HepG2 (cell line): ENCODE measurements around the gene RING1. TPM values are rescaled to one million over a fixed set of nuclear protein-coding genes. Genes with fewer than 3 reads are reported as not detected.
A peak's percentile ranks its signal among the peaks of the same experiment; 100 is the strongest.

Source experiments
- AGO2 ChIP-seq: fragments of 200-400 bp; formaldehyde crosslinking; optimal IDR thresholded peaks from 2 replicates; pipeline ENCODE3; 2017; ENCODE audit warnings: mild to moderate bottlenecking, low read depth, low read length, moderate library complexity
- AKAP8 ChIP-seq: sonication (generic); formaldehyde crosslinking; IDR thresholded peaks from 2 replicates; pipeline ENCODE4 v1.5.1; 2020; ENCODE audit warnings: mild to moderate bottlenecking, missing genetic modification reagents
- DDIT3 ChIP-seq: sonication (generic); formaldehyde crosslinking; IDR thresholded peaks from 2 replicates; pipeline ENCODE4 v1.4.0; 2020; ENCODE audit warnings: mild to moderate bottlenecking, missing genetic modification reagents
- DR1 ChIP-seq: sonication (generic); formaldehyde crosslinking; IDR thresholded peaks from 2 replicates; pipeline ENCODE4 v1.8.0; 2021; ENCODE audit warnings: mild to moderate bottlenecking, missing genetic modification reagents, inconsistent platforms
- IRF2 ChIP-seq: IDR thresholded peaks from 2 replicates; pipeline ENCODE4 v1.6.1; 2018; ENCODE audit warnings: missing genetic modification reagents, missing compliant biosample characterization
- ISX ChIP-seq: sonication (generic); formaldehyde crosslinking; conservative IDR thresholded peaks from 2 replicates; pipeline ENCODE4 v1.5.0; 2020; ENCODE audit warnings: missing genetic modification reagents
- PATZ1 ChIP-seq: sonication (generic); formaldehyde crosslinking; IDR thresholded peaks from 2 replicates; pipeline ENCODE4 v1.4.0; 2020; ENCODE audit warnings: missing genetic modification reagents
- POLR2A ChIP-seq, 2 experiments: IDR thresholded peaks; 2 replicates each; pipeline ENCODE4 v1.6.1; 2011; ENCODE audit warnings: low read depth in 2 of 2, low read length in 2 of 2, mild to moderate bottlenecking in 1 of 2, moderate library complexity in 1 of 2; ENCODE audit not compliant: insufficient read depth in 1 of 2
- PRDM4 ChIP-seq: sonication (generic); formaldehyde crosslinking; IDR thresholded peaks from 2 replicates; pipeline ENCODE4 v1.9.0; 2021; ENCODE audit warnings: missing genetic modification reagents, borderline replicate concordance
- RBAK ChIP-seq: sonication (generic); formaldehyde crosslinking; IDR thresholded peaks from 2 replicates; pipeline ENCODE4 v1.5.1; 2020; ENCODE audit warnings: mild to moderate bottlenecking, missing genetic modification reagents
- RFXANK ChIP-seq: IDR thresholded peaks from 2 replicates; pipeline ENCODE4 v1.6.1; 2016
- STAT6 ChIP-seq: sonication (generic); formaldehyde crosslinking; IDR thresholded peaks from 2 replicates; pipeline ENCODE4 v1.4.0; 2020; ENCODE audit warnings: missing genetic modification reagents, mild to moderate bottlenecking, borderline replicate concordance
- THYN1 ChIP-seq: sonication (generic); formaldehyde crosslinking; IDR thresholded peaks from 2 replicates; pipeline ENCODE4 v1.8.1; 2023; ENCODE audit warnings: low read depth, mild to moderate bottlenecking, moderate library complexity, missing genetic modification reagents, borderline replicate concordance
- ZC3H13 ChIP-seq: sonication (generic); formaldehyde crosslinking; IDR thresholded peaks from 2 replicates; pipeline ENCODE4 v1.8.1; 2023; ENCODE audit warnings: mild to moderate bottlenecking, missing genetic modification reagents, moderate library complexity
- ZFX ChIP-seq: sonication (generic); formaldehyde crosslinking; IDR thresholded peaks from 2 replicates; pipeline ENCODE4 v1.4.0; 2020; ENCODE audit warnings: mild to moderate bottlenecking, low read depth, missing genetic modification reagents, moderate library complexity
- ZIK1 ChIP-seq: sonication (generic); formaldehyde crosslinking; IDR thresholded peaks from 2 replicates; pipeline ENCODE4 v1.5.0; 2020; ENCODE audit warnings: mild to moderate bottlenecking, low read depth, missing genetic modification reagents, borderline replicate concordance
- ZNF30 ChIP-seq: sonication (generic); formaldehyde crosslinking; IDR thresholded peaks from 2 replicates; pipeline ENCODE4 v1.5.0; 2020; ENCODE audit warnings: mild to moderate bottlenecking, missing genetic modification reagents
- ZNF430 ChIP-seq: sonication (generic); formaldehyde crosslinking; IDR thresholded peaks from 2 replicates; pipeline ENCODE4 v1.9.0; 2021; ENCODE audit warnings: mild to moderate bottlenecking, missing genetic modification reagents
- ZNF510 ChIP-seq: sonication (generic); formaldehyde crosslinking; IDR thresholded peaks from 2 replicates; pipeline ENCODE4 v1.4.0; 2020; ENCODE audit warnings: low read depth, mild to moderate bottlenecking, missing genetic modification reagents
- ZNF564 ChIP-seq: sonication (generic); formaldehyde crosslinking; IDR thresholded peaks from 2 replicates; pipeline ENCODE4 v1.8.1; 2023; ENCODE audit warnings: mild to moderate bottlenecking, missing genetic modification reagents
- ZNF672 ChIP-seq: sonication (generic); formaldehyde crosslinking; IDR thresholded peaks from 2 replicates; pipeline ENCODE4 v1.8.1; 2022; ENCODE audit warnings: missing genetic modification reagents
- ZNF777 ChIP-seq: sonication (generic); formaldehyde crosslinking; IDR thresholded peaks from 2 replicates; pipeline ENCODE4 v1.4.0; 2020; ENCODE audit warnings: missing genetic modification reagents
- ZNF850 ChIP-seq: sonication (generic); formaldehyde crosslinking; conservative IDR thresholded peaks from 2 replicates; pipeline ENCODE4 v1.9.0; 2021; ENCODE audit warnings: mild to moderate bottlenecking, missing genetic modification reagents
- polyA plus RNA-seq, 8 experiments: library from polyadenylated mRNA; depleted of rRNA in 3 of 8; stranded (reverse) in 7 of 8; unstranded in 1 of 8; fragments of >200 nt; fragmentation: Illumina TruSeq in 4 of 8; extraction: Trizol in 4 of 8; gene quantifications; 2 replicates each; pipeline versions ENCODE4 v1.2.1 to v1.2.3, GENCODE V29; 2011 to 2016; ENCODE audit warnings: low read depth in 4 of 8, missing spikeins in 1 of 8, mixed read lengths in 1 of 8; ENCODE audit not compliant: insufficient read depth in 1 of 8
- total RNA-seq, 5 experiments: library from RNA; depleted of rRNA; stranded (reverse); fragments of >200 nt; fragmentation: Illumina TruSeq; extraction: Trizol; gene quantifications; 2 replicates each; pipeline ENCODE4 v1.2.3, GENCODE V29; 2016; ENCODE audit warnings: low read depth in 1 of 5
- TF ChIP-seq, protein P1 (sequence below): sonication (generic); formaldehyde crosslinking; IDR thresholded peaks from 2 replicates; pipeline ENCODE4 v1.8.1; 2023; ENCODE audit warnings: mild to moderate bottlenecking, moderate library complexity, missing genetic modification reagents

RING1 gene
- total and polyA plus RNA-seq, 2 of the 13 experiments (the other 11 are each of a cell fraction or from before 2014, with no cell fraction given), result 23.9 to 33.6 TPM

DNA sequence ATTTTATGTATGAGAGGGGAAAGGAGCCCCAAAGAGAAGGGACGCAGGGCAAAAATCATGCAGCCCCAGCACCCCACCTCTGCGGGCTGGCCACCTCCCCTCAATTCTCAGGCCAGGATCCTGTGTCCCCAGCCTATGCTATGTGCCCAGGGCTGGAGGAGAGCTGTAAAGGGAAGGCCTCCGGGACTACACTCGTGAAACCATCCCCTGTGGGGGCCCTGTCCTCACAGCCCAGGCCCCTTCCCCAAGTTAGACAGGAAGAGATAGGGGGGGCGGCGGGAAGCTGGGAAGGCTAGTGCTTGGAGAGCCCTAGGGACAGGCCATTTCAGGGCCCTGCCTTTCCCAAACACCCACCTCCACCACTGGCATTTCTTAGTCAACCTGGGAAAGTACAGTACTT, 14.7 kb upstream of the RING1 start (continued):
- TF ChIP-seq ZNF510 (no peak), PATZ1 (CRISPR knock-in tag) (no peak), ZNF850 (no peak), RFXANK (CRISPR knock-in tag) (no peak), AGO2 (peak; percentile 26), ZNF777 (CRISPR knock-in tag) (no peak), ZNF564 (no peak), ZNF30 (CRISPR knock-in tag) (no peak), IRF2 (CRISPR knock-in tag) (no peak), PRDM4 (CRISPR knock-in tag) (no peak), AKAP8 (CRISPR knock-in tag) (no peak), ZNF430 (CRISPR knock-in tag) (no peak), ISX (CRISPR knock-in tag) (no peak), ZIK1 (no peak), ZC3H13 (CRISPR knock-in tag) (no peak), ZFX (CRISPR knock-in tag) (0 out of 2 replicates have a peak, but pooled peaks have one; percentile 15), ZNF672 (no peak), RBAK (CRISPR knock-in tag) (no peak), POLR2A (IDR thresholded peaks at IDR 0.05; ENCODE audit: insufficient read depth in 1 of 2, low read depth in 2 of 2, low read length in 2 of 2) (peak in 1 of 2 experiments; percentile 42; a peak in 1 of 4 replicates), STAT6 (no peak), DDIT3 (CRISPR knock-in tag) (no peak), THYN1 (CRISPR knock-in tag) (no peak), DR1 (no peak)
- TF ChIP-seq, protein P1, sequence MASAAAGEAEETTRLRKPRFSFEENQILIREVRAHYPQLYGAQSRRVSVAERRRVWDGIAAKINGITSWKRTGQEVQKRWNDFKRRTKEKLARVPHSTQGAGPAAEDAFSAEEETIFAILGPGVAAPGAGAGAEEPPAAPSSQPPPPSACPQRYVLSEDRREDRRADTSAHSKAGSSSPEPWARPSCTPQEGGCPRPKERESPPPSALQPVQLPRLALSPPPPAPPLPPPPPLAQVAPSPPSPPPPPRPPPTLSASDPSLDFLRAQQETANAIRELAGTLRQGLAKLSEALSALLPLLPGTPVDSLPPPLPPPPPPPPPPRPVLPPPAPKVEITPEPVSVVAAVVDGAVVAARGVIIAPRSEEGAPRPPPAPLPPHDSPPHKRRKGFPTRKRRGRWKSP, result no peak
